K562 (cell line): ENCODE data around the gene DSCAM. TPM values are rescaled to one million over a fixed set of nuclear protein-coding genes. Genes with fewer than 3 reads are reported as not detected.

Source experiments
- BRCA1 ChIP-seq, 2 experiments: fragments of 450-650 bp in 1 of 2; sonication (generic) in 1 of 2; formaldehyde crosslinking in 1 of 2; IDR thresholded peaks; 2 replicates each; pipeline versions ENCODE4 v1.5.0 to v1.6.1; 2017 to 2020; ENCODE audit warnings: mild to moderate bottlenecking in 1 of 2, missing genetic modification reagents in 1 of 2
- E2F8 ChIP-seq: fragments of 450-650 bp; IDR thresholded peaks from 2 replicates; pipeline ENCODE4 v1.7.1; 2018; ENCODE audit warnings: mild to moderate bottlenecking, low read depth; ENCODE audit not compliant: partially characterized antibody
- FOXA3 ChIP-seq, 2 experiments: fragments of 450-650 bp in 1 of 2; sonication (generic) in 1 of 2; formaldehyde crosslinking; IDR thresholded peaks in 1 of 2; conservative IDR thresholded peaks in 1 of 2; 2 replicates each; pipeline versions ENCODE4 v1.4.0 to v1.8.0; 2020 to 2022; ENCODE audit warnings: mild to moderate bottlenecking in 2 of 2, missing genetic modification reagents in 1 of 2
- HSF4 ChIP-seq: fragments of 250-450 bp; sonication (Bioruptor Pico); IDR thresholded peaks from 2 replicates; pipeline ENCODE4 v2.1.2; 2022; ENCODE audit warnings: mild to moderate bottlenecking, moderate library complexity, borderline replicate concordance
- MYNN ChIP-seq, 2 experiments: sonication (generic); formaldehyde crosslinking in 1 of 2; IDR thresholded peaks; 2 replicates each; pipeline versions ENCODE4 v1.5.0 to v1.6.1; 2016 to 2020; ENCODE audit warnings: antibody characterized with exemption in 1 of 2, missing genetic modification reagents in 1 of 2
- SNAPC5 ChIP-seq: fragments of 250-450 bp; sonication (Bioruptor Pico); IDR thresholded peaks from 2 replicates; pipeline ENCODE4 v1.8.0; 2021; ENCODE audit warnings: moderate library complexity, mild to moderate bottlenecking, inconsistent platforms
- ZBTB9 ChIP-seq: fragments of 450-650 bp; formaldehyde crosslinking; IDR thresholded peaks from 2 replicates; pipeline ENCODE4 v1.4.0; 2020; ENCODE audit warnings: mild to moderate bottlenecking, moderate library complexity
- polyA plus RNA-seq, 8 experiments: library from polyadenylated mRNA; depleted of rRNA in 4 of 8; stranded (reverse) in 5 of 8; unstranded in 3 of 8; fragments of >200 nt; fragmentation: Nextera tagmentation in 2 of 8; fragmentation: Illumina TruSeq in 1 of 8; extraction: Ambion mirVana in 2 of 8; extraction: Trizol in 1 of 8; gene quantifications; 2 replicates each; pipeline versions ENCODE4 v1.2.1 to v1.2.3, GENCODE V29; 2011 to 2014; ENCODE audit warnings: inconsistent platforms in 1 of 8, missing spikeins in 1 of 8
- total RNA-seq, 7 experiments: library from RNA; depleted of rRNA in 6 of 7; stranded (reverse); fragments of >200 nt in 6 of 7; fragmentation: Illumina TruSeq in 2 of 7; extraction: Trizol in 2 of 7; gene quantifications; 2 replicates each; pipeline versions ENCODE4 v1.2.1 to v1.2.3, GENCODE V29; 2011 to 2021; ENCODE audit warnings: low replicate concordance in 1 of 7

The DSCAM gene
- total and polyA plus RNA-seq, 9 of the 15 experiments (the other 6 are each of a cell fraction or from before 2014, with no cell fraction given): not detected

GRCh38 chr21:40074198-40074597 lies 772.8 kb downstream of the DSCAM start (continued):
- no peak for TF ChIP-seq BRCA1 (IDR thresholded peaks at IDR 0.05)
- TF ChIP-seq BRCA1 (CRISPR knock-in tag; IDR thresholded peaks at IDR 0.05): no peak
- TF ChIP-seq HSF4 (CRISPR knock-in tag): no peak
- TF ChIP-seq SNAPC5: no peak
- TF ChIP-seq MYNN (IDR thresholded peaks at IDR 0.05): no peak
- no peak for TF ChIP-seq MYNN (CRISPR knock-in tag; IDR thresholded peaks at IDR 0.05)
- no peak for TF ChIP-seq ZBTB9
- TF ChIP-seq FOXA3 (CRISPR knock-in tag; conservative IDR thresholded peaks at IDR 0.05 in 1 of 2, IDR thresholded peaks at IDR 0.05 in 1 of 2): no peak
- TF ChIP-seq E2F8: no peak
